K562 (cell line): ENCODE results near the gene BCL3. TPM values are rescaled to one million over a fixed set of nuclear protein-coding genes. Genes with fewer than 3 reads are reported as not detected.

Experiments used
- ATAC-seq: fragments of 200-7000 bp; cut with Tn5 transposase; 3 replicates; pipeline ENCODE4 v1.9.1; 2020; ENCODE audit warnings: moderate library complexity
- BruUV-seq: library from RNA; stranded (reverse); fragments of 400-500 nt; replicated peaks from 2 replicates; lab custom pipeline; 2021; lab: Mats Ljungman, UMichigan
- CTCF ChIA-PET: fragments of 300-600 bp; formaldehyde crosslinking; extraction: SDS; loops from one replicate; lab custom pipeline; 2021; ENCODE audit warnings: low intra/inter-chr PET ratio; lab: Yijun Ruan, JAX
- POLR2A ChIA-PET: fragments of 300-600, 350-650 bp; sonication (Branson Sonifier 250); formaldehyde crosslinking; extraction: SDS; loops from one replicate; lab custom pipeline; 2021; ENCODE audit warnings: antibody characterized with exemption, inconsistent platforms; lab: Yijun Ruan, JAX
- DNase-seq, 4 experiments: peaks; one replicate each; pipeline versions ENCODE4 v3.0.0 to v3.0.0-alpha.2; 2011 to 2018; ENCODE audit warnings: low spot score in 3 of 4, mixed read lengths in 3 of 4; ENCODE audit errors: extremely low read depth in 1 of 4
- FAIRE-seq: peaks from 2 replicates; lab custom pipeline; 2011; peaks lifted over from hg19 to GRCh38; lab: Jason Lieb, UNC
- H2AFZ ChIP-seq: 2 replicates; pipeline ENCODE4 v1.6.0; 2011; ENCODE audit warnings: low read depth, low read length, control low read depth, inconsistent platforms
- H3K27ac ChIP-seq: fragments of 200-600 bp; 3 replicates; pipeline ENCODE4 v1.8.0; 2011; ENCODE audit warnings: low read depth, mild to moderate bottlenecking, control low read depth, inconsistent platforms, low read length, moderate library complexity, mixed read lengths; ENCODE audit errors: extremely low read depth
- H3K27me3 ChIP-seq, 2 experiments: fragments of 300-600 bp in 1 of 2; 2 replicates in 1 of 2; 3 replicates in 1 of 2; pipeline versions ENCODE4 v1.6.0 to v1.8.0; 2011; ENCODE audit warnings: inconsistent platforms in 2 of 2, low read length in 2 of 2, mild to moderate bottlenecking in 1 of 2, mixed read lengths in 1 of 2, moderate library complexity in 1 of 2; ENCODE audit not compliant: control insufficient read depth in 2 of 2, insufficient read depth in 2 of 2
- H3K36me3 ChIP-seq: fragments of 300-600 bp; 3 replicates; pipeline ENCODE4 v1.8.0; 2011; ENCODE audit warnings: mild to moderate bottlenecking, low read length, inconsistent platforms; ENCODE audit not compliant: control insufficient read depth, insufficient read depth
- H3K4me1 ChIP-seq, 2 experiments: fragments of 200-600 bp in 1 of 2; replicated peaks in 1 of 2; 2 replicates in 1 of 2; 3 replicates in 1 of 2; pipeline versions ENCODE4 v1.5.1 to v1.8.0; 2011; ENCODE audit warnings: inconsistent platforms in 2 of 2, low read length in 2 of 2, mild to moderate bottlenecking in 1 of 2, mixed read lengths in 1 of 2, moderate library complexity in 1 of 2; ENCODE audit not compliant: control insufficient read depth in 2 of 2, insufficient read depth in 2 of 2
- H3K4me2 ChIP-seq: 2 replicates; pipeline ENCODE4 v1.6.1; 2011; ENCODE audit warnings: low read length, control low read depth, inconsistent platforms, mixed read lengths; ENCODE audit not compliant: insufficient read depth
- H3K4me3 ChIP-seq: fragments of 200-600 bp; sonication (generic), shearing (Covaris generic); 2 replicates; pipeline ENCODE4 v1.5.1; 2016; ENCODE audit warnings: control low read depth, inconsistent platforms
- H3K79me2 ChIP-seq: fragments of 200-600 bp; 3 replicates; pipeline ENCODE4 v1.8.0; 2011; ENCODE audit warnings: low read length, inconsistent platforms; ENCODE audit not compliant: control insufficient read depth, insufficient read depth
- H3K9ac ChIP-seq, 2 experiments: 2 replicates each; pipeline versions ENCODE4 v1.6.0 to v1.6.1; 2011; ENCODE audit warnings: low read depth in 2 of 2, low read length in 2 of 2, control low read depth in 1 of 2, inconsistent platforms in 1 of 2, mild to moderate bottlenecking in 1 of 2, mixed read lengths in 1 of 2; ENCODE audit not compliant: insufficient read depth in 1 of 2
- H3K9me1 ChIP-seq: one replicate; pipeline ENCODE4 v1.6.0; 2011; ENCODE audit warnings: inconsistent platforms, mild to moderate bottlenecking, low read length, moderate library complexity; ENCODE audit not compliant: control insufficient read depth, insufficient read depth
- H3K9me3 ChIP-seq: replicated peaks from 2 replicates; pipeline ENCODE4 v1.5.1; 2011; ENCODE audit warnings: low read depth, low read length, inconsistent platforms; ENCODE audit not compliant: control insufficient read depth, insufficient read depth
- H4K20me1 ChIP-seq: replicated peaks from 2 replicates; pipeline ENCODE4 v1.6.1; 2011; ENCODE audit warnings: low read length, inconsistent platforms, mixed read lengths; ENCODE audit not compliant: control insufficient read depth, insufficient read depth
- BMI1 ChIP-seq: fragments of 150-350 bp; IDR thresholded peaks from 2 replicates; pipeline ENCODE4 v1.6.1; 2014; ENCODE audit warnings: low read length
- COPS2 ChIP-seq: fragments of 450-650 bp; conservative IDR thresholded peaks from 2 replicates; pipeline ENCODE4 v1.6.1; 2016; ENCODE audit warnings: mild to moderate bottlenecking, moderate library complexity
- EZH2 ChIP-seq: IDR thresholded peaks from 2 replicates; pipeline ENCODE4 v1.6.1; 2012; ENCODE audit warnings: low read depth, mild to moderate bottlenecking, inconsistent platforms, low read length, borderline replicate concordance
- IRF2 ChIP-seq: sonication (generic); formaldehyde crosslinking; IDR thresholded peaks from 2 replicates; pipeline ENCODE4 v1.8.1; 2022; ENCODE audit warnings: mild to moderate bottlenecking, missing genetic modification reagents
- MAFK ChIP-seq: IDR thresholded peaks from 2 replicates; pipeline ENCODE4 v1.6.1; 2011; ENCODE audit warnings: low read length, improper control_type of control experiment
- POLR2G ChIP-seq: fragments of 200-400 bp; formaldehyde crosslinking; IDR thresholded peaks from 2 replicates; pipeline ENCODE4 v1.6.1; 2017; ENCODE audit warnings: low read depth, mild to moderate bottlenecking, antibody characterized with exemption, low read length, moderate library complexity
- RHOXF2B ChIP-seq: fragments of 250-450 bp; sonication (Bioruptor Pico); conservative IDR thresholded peaks from 2 replicates; pipeline ENCODE4 v1.5.1; 2021
- ZC3H8 ChIP-seq: fragments of 450-650 bp; IDR thresholded peaks from 2 replicates; pipeline ENCODE4 v1.6.1; 2017
- WGBS: fragments of 100-300 bp; shearing (Covaris generic); methylation state at CpG from one replicate; pipeline ENCODE4 v1.1.6; 2016; ENCODE audit warnings: low coverage, mixed read lengths; ENCODE audit not compliant: insufficient coverage; ENCODE audit errors: missing lambda C conversion rate; 5-methylcytosine and 5-hydroxymethylcytosine counted together
- in situ Hi-C: fragments of 300-500 bp; cut with MboI; formaldehyde crosslinking; loops from 4 replicates; pipeline ENCODE4 v1.15.0; 2018; ENCODE audit warnings: inconsistent platforms, mixed read lengths
- intact Hi-C: fragments of 100-400 bp; cut with micrococcal nuclease; formaldehyde crosslinking; loops from 2 replicates; pipeline ENCODE4 v1.14.2; 2022
- polyA plus RNA-seq, 8 experiments: library from polyadenylated mRNA; depleted of rRNA in 4 of 8; stranded (reverse) in 5 of 8; unstranded in 3 of 8; fragments of >200 nt; fragmentation: Nextera tagmentation in 2 of 8; fragmentation: Illumina TruSeq in 1 of 8; extraction: Ambion mirVana in 2 of 8; extraction: Trizol in 1 of 8; gene quantifications; 2 replicates each; pipeline versions ENCODE4 v1.2.1 to v1.2.3, GENCODE V29; 2011 to 2014; ENCODE audit warnings: inconsistent platforms in 1 of 8, missing spikeins in 1 of 8
- total RNA-seq, 7 experiments: library from RNA; depleted of rRNA in 6 of 7; stranded (reverse); fragments of >200 nt in 6 of 7; fragmentation: Illumina TruSeq in 2 of 7; extraction: Trizol in 2 of 7; gene quantifications; 2 replicates each; pipeline versions ENCODE4 v1.2.1 to v1.2.3, GENCODE V29; 2011 to 2021; ENCODE audit warnings: low replicate concordance in 1 of 7
- TF ChIP-seq, protein P1 (sequence below), 3 experiments: fragments of 200-800 bp in 1 of 3; sonication (Bioruptor generic) in 1 of 3; sonication (generic) in 1 of 3; formaldehyde crosslinking in 1 of 3; IDR thresholded peaks; 2 replicates each; pipeline versions ENCODE4 v1.6.1 to v1.8.0; 2016 to 2022; ENCODE audit warnings: mild to moderate bottlenecking in 2 of 3, missing compliant biosample characterization in 2 of 3, missing genetic modification characterization in 2 of 3, missing genetic modification reagents in 1 of 3
- TF ChIP-seq, protein P2 (sequence below): sonication (generic); formaldehyde crosslinking; IDR thresholded peaks from 2 replicates; pipeline ENCODE4 v1.8.0; 2023; ENCODE audit warnings: missing genetic modification reagents, mild to moderate bottlenecking, borderline replicate concordance
- TF ChIP-seq, protein P3 (sequence below): fragments of 450-650 bp; formaldehyde crosslinking; IDR thresholded peaks from 2 replicates; pipeline ENCODE4 v1.4.0; 2020; ENCODE audit warnings: mild to moderate bottlenecking, moderate library complexity
- TF ChIP-seq, protein P4 (sequence below): fragments of 450-650 bp; conservative IDR thresholded peaks from 2 replicates; pipeline ENCODE4 v1.6.1; 2016; ENCODE audit warnings: missing genetic modification characterization, low read depth, mild to moderate bottlenecking, missing compliant biosample characterization, moderate library complexity

Gene BCL3
- total and polyA plus RNA-seq, 9 of the 15 experiments (the other 6 are each of a cell fraction or from before 2014, with no cell fraction given) = 0.03 to 2.4 (median 0.50) TPM; not detected in 1

DNA sequence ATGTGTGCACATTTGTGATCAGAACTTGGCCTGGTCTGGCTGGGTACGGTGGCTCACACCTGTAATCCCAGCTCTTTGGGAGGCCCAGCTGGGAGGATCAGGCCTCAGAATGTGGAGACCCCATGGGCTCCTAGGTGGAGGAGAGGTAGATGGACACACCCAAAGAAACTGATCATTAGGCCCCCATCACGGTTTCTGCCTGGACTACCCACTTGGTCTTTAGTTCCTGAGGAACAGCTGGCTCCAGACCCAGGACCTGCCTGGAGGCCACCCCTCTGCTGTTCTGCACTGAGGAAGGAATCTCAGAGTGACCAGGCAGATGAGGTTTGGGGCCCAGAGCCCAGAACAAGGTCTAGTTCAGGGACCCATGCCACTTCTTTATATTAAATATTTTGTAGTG is 30.6 kb downstream of the BCL3 start:
- Histone ChIP-seq H3K4me1 (peaks cover 0 to 20% of the 10 kb centered on the region in 2 experiments; a peak in 2 of 5 replicates), H3K9me1 (no peaks in the 10 kb centered on the region), H3K9ac (no peak overlapping the region), H3K79me2 (no peaks in the 10 kb centered on the region), H3K4me3 (no peak overlapping the region), H4K20me1 (no peaks in the 10 kb centered on the region), H3K27me3 (no peaks in the 10 kb centered on the region), H3K9me3 (no peaks in the 10 kb centered on the region), H3K27ac (no peak overlapping the region), H2AFZ (no peak overlapping the region), H3K4me2 (no peak overlapping the region), H3K36me3 (no peaks in the 10 kb centered on the region)
- no peak for DNase-seq
- intact Hi-C loops = no loop called here
- CTCF ChIA-PET = no interaction called here
- POLR2A ChIA-PET = interaction anchor here (0.8 kb wide), 1 partner anchor 8 kb away, joined by 5 read pairs; no protein-coding TSS in a partner anchor
- no peak for FAIRE-seq
- BruUV-seq = no TSS peak
- ATAC-seq = no peak
- in situ Hi-C loops = loop anchor here (5.0 kb wide), 1 partner anchor 207 kb away; no protein-coding TSS in a partner anchor
- WGBS = 21% methylated on average over 2 of the region's 2 CpGs
- no peak for TF ChIP-seq POLR2G
- no peak for TF ChIP-seq BMI1
- TF ChIP-seq, protein P1, sequence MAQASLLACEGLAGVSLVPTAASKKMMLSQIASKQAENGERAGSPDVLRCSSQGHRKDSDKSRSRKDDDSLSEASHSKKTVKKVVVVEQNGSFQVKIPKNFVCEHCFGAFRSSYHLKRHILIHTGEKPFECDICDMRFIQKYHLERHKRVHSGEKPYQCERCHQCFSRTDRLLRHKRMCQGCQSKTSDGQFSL (CRISPR knock-in tag; IDR thresholded peaks at IDR 0.05) = no peak
- TF ChIP-seq, protein P1 (tag; IDR thresholded peaks at IDR 0.05) = no peak
- no peak for TF ChIP-seq EZH2
- no peak for TF ChIP-seq ZC3H8
- TF ChIP-seq IRF2 (CRISPR knock-in tag) = no peak
- no peak for TF ChIP-seq MAFK
- TF ChIP-seq COPS2 = no peak
- TF ChIP-seq, protein P2, sequence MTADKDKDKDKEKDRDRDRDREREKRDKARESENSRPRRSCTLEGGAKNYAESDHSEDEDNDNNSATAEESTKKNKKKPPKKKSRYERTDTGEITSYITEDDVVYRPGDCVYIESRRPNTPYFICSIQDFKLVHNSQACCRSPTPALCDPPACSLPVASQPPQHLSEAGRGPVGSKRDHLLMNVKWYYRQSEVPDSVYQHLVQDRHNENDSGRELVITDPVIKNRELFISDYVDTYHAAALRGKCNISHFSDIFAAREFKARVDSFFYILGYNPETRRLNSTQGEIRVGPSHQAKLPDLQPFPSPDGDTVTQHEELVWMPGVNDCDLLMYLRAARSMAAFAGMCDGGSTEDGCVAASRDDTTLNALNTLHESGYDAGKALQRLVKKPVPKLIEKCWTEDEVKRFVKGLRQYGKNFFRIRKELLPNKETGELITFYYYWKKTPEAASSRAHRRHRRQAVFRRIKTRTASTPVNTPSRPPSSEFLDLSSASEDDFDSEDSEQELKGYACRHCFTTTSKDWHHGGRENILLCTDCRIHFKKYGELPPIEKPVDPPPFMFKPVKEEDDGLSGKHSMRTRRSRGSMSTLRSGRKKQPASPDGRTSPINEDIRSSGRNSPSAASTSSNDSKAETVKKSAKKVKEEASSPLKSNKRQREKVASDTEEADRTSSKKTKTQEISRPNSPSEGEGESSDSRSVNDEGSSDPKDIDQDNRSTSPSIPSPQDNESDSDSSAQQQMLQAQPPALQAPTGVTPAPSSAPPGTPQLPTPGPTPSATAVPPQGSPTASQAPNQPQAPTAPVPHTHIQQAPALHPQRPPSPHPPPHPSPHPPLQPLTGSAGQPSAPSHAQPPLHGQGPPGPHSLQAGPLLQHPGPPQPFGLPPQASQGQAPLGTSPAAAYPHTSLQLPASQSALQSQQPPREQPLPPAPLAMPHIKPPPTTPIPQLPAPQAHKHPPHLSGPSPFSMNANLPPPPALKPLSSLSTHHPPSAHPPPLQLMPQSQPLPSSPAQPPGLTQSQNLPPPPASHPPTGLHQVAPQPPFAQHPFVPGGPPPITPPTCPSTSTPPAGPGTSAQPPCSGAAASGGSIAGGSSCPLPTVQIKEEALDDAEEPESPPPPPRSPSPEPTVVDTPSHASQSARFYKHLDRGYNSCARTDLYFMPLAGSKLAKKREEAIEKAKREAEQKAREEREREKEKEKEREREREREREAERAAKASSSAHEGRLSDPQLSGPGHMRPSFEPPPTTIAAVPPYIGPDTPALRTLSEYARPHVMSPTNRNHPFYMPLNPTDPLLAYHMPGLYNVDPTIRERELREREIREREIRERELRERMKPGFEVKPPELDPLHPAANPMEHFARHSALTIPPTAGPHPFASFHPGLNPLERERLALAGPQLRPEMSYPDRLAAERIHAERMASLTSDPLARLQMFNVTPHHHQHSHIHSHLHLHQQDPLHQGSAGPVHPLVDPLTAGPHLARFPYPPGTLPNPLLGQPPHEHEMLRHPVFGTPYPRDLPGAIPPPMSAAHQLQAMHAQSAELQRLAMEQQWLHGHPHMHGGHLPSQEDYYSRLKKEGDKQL (CRISPR knock-in tag) = no peak
- TF ChIP-seq, protein P3, sequence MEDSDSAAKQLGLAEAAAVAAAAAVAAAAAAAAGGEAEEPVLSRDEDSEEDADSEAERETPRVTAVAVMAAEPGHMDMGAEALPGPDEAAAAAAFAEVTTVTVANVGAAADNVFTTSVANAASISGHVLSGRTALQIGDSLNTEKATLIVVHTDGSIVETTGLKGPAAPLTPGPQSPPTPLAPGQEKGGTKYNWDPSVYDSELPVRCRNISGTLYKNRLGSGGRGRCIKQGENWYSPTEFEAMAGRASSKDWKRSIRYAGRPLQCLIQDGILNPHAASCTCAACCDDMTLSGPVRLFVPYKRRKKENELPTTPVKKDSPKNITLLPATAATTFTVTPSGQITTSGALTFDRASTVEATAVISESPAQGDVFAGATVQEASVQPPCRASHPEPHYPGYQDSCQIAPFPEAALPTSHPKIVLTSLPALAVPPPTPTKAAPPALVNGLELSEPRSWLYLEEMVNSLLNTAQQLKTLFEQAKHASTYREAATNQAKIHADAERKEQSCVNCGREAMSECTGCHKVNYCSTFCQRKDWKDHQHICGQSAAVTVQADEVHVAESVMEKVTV = no peak
- TF ChIP-seq, protein P4, sequence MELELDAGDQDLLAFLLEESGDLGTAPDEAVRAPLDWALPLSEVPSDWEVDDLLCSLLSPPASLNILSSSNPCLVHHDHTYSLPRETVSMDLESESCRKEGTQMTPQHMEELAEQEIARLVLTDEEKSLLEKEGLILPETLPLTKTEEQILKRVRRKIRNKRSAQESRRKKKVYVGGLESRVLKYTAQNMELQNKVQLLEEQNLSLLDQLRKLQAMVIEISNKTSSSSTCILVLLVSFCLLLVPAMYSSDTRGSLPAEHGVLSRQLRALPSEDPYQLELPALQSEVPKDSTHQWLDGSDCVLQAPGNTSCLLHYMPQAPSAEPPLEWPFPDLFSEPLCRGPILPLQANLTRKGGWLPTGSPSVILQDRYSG (tag) = no peak
- TF ChIP-seq RHOXF2B (CRISPR knock-in tag) = no peak
